DMS153 treated with DMSO at 0.1 percent for 48 hours (cell line): ENCODE results near the gene IQSEC3.
A peak's percentile ranks its signal among the peaks of the same experiment; 100 is the strongest.

Experiments used
- DNase-seq: peaks from one replicate; lab custom pipeline; 2025; ENCODE audit not compliant: unreplicated experiment; lab: John Stamatoyannopoulos, UW

The IQSEC3 gene

GRCh38 chr12:138171-138897 is 71.8 kb downstream of the IQSEC3 start:
- DNase-seq = no peak

GRCh38 chr12:138898-139534 is 72.4 kb downstream of the IQSEC3 start:
- DNase-seq = no peak

- DNase-seq = no peak
Observed at GRCh38 chr12:139585-139984, 73.0 kb downstream of the IQSEC3 start.

GRCh38 chr12:140162-140561 is 73.6 kb downstream of the IQSEC3 start:
- no peak for DNase-seq

- DNase-seq = peak; percentile 85
Observed at GRCh38 chr12:143964-144649, 77.5 kb downstream of the IQSEC3 start.

- peak; percentile 85 for DNase-seq
Observed at GRCh38 chr12:144650-145284, 78.2 kb downstream of the IQSEC3 start.

- no peak for DNase-seq
Observed at GRCh38 chr12:145369-145960, 78.9 kb downstream of the IQSEC3 start.

GRCh38 chr12:147242-147641 is 80.7 kb downstream of the IQSEC3 start:
- no peak for DNase-seq

- DNase-seq = no peak
Observed at GRCh38 chr12:148676-149416, 82.3 kb downstream of the IQSEC3 start.

- no peak for DNase-seq
Observed at GRCh38 chr12:151579-151978, 85.0 kb downstream of the IQSEC3 start.

- DNase-seq = no peak
Observed at GRCh38 chr12:152440-152839, 85.9 kb downstream of the IQSEC3 start.

- peak; percentile 73 for DNase-seq
Observed at GRCh38 chr12:153080-153746, 86.6 kb downstream of the IQSEC3 start.

GRCh38 chr12:154058-154457 is 87.5 kb downstream of the IQSEC3 start:
- DNase-seq = no peak

- no peak for DNase-seq
Observed at GRCh38 chr12:155006-155405, 88.4 kb downstream of the IQSEC3 start.

GRCh38 chr12:155646-156045 is 89.1 kb downstream of the IQSEC3 start:
- DNase-seq = no peak

GRCh38 chr12:156945-157344 is 90.4 kb downstream of the IQSEC3 start:
- no peak for DNase-seq

- DNase-seq = no peak
Observed at GRCh38 chr12:157644-158043, 91.1 kb downstream of the IQSEC3 start.

GRCh38 chr12:159156-159782 is 92.7 kb downstream of the IQSEC3 start:
- no peak for DNase-seq

GRCh38 chr12:160858-161257 is 94.3 kb downstream of the IQSEC3 start:
- DNase-seq = no peak

- DNase-seq = no peak
Observed at GRCh38 chr12:161823-162222, 95.3 kb downstream of the IQSEC3 start.
